ENCODE measurements around the gene MTR.
"Not testable (repeated sequence)": the region's sequence is repeated elsewhere in the genome, so short reads cannot be mapped to it uniquely, and the experiment has no call there.

The MTR gene

GRCh38 chr1:236896716-236897115 is 101.6 kb downstream of the MTR start:
- no peak for DNase-seq
- Histone ChIP-seq H3K4me1 (no peaks in the 10 kb centered on the region), H3K36me3 (peaks cover 88 to 100% (median 97%) of the 10 kb centered on the region in 3 donors), H3K27me3 (no peaks in the 10 kb centered on the region), H3K4me3 (no peak overlapping the region), H3K9me3 (peaks cover 0 to 5% (median 0%) of the 10 kb centered on the region in 3 donors), H3K27ac (no peak overlapping the region)
- intact Hi-C loops (cut with DNase I; ENCODE audit: low total_unique reads): no loop called here
- no peak for TF ChIP-seq CTCF (IDR thresholded peaks at IDR 0.05)

- intact Hi-C loops (cut with DNase I; ENCODE audit: low total_unique reads): no loop called here
- no peaks in the 10 kb centered on the region for H3K27me3 ChIP-seq
- no peak overlapping the region for H3K27ac ChIP-seq
- H3K9me3 ChIP-seq: peaks cover 0 to 5% (median 0%) of the 10 kb centered on the region in 3 donors
- peaks cover 15 to 22% (median 20%) of the 10 kb centered on the region in 3 donors for H3K36me3 ChIP-seq
- no peak for DNase-seq
- H3K4me3 ChIP-seq: no peak overlapping the region
- no peaks in the 10 kb centered on the region for H3K4me1 ChIP-seq
- no peak for TF ChIP-seq CTCF (IDR thresholded peaks at IDR 0.05)
These were observed 110.0 kb downstream of the MTR start for GRCh38 chr1:236904892-236905741.

GRCh38 chr1:236907205-236907604 is 112.1 kb downstream of the MTR start:
- Histone ChIP-seq H3K9me3 (no peaks in the 10 kb centered on the region), H3K4me3 (no peak overlapping the region), H3K27ac (no peak overlapping the region), H3K4me1 (no peaks in the 10 kb centered on the region), H3K27me3 (no peaks in the 10 kb centered on the region), H3K36me3 (peaks cover 0 to under 1% (median 0%) of the 10 kb centered on the region in 3 donors)
- no peak for TF ChIP-seq CTCF (IDR thresholded peaks at IDR 0.05)
- DNase-seq: no peak
- intact Hi-C loops (cut with DNase I; ENCODE audit: low total_unique reads): no loop called here

- Histone ChIP-seq H3K4me3 (no peak overlapping the region), H3K4me1 (no peaks in the 10 kb centered on the region), H3K9me3 (no peaks in the 10 kb centered on the region), H3K36me3 (no peaks in the 10 kb centered on the region), H3K27me3 (no peaks in the 10 kb centered on the region), H3K27ac (no peak overlapping the region)
- TF ChIP-seq CTCF (IDR thresholded peaks at IDR 0.05): no peak
- intact Hi-C loops (cut with DNase I; ENCODE audit: low total_unique reads): no loop called here
- no peak for DNase-seq
These were observed 113.6 kb downstream of the MTR start for GRCh38 chr1:236908669-236909068.

GRCh38 chr1:236911047-236911446 is 116.0 kb downstream of the MTR start:
- H3K4me1 ChIP-seq; intact Hi-C loops (cut with DNase I; ENCODE audit: low total_unique reads): not testable (repeated sequence)

GRCh38 chr1:236913371-236914037 is 118.4 kb downstream of the MTR start:
- DNase-seq: no peak
- no peak overlapping the region for H3K27ac ChIP-seq
- H3K27me3 ChIP-seq: no peaks in the 10 kb centered on the region
- no peak for TF ChIP-seq CTCF (IDR thresholded peaks at IDR 0.05)
- H3K36me3 ChIP-seq: no peaks in the 10 kb centered on the region
- H3K4me3 ChIP-seq: no peak overlapping the region
- intact Hi-C loops (cut with DNase I; ENCODE audit: low total_unique reads): no loop called here
- no peaks in the 10 kb centered on the region for H3K4me1 ChIP-seq
- peaks cover 0 to 17% (median 0%) of the 10 kb centered on the region in 3 donors for H3K9me3 ChIP-seq

More at GRCh38 chr1:236911047-236911446, 116.0 kb downstream of the MTR start:
- not testable (repeated sequence) for H3K9me3 ChIP-seq, H3K27ac ChIP-seq, H3K27me3 ChIP-seq, DNase-seq, H3K4me3 ChIP-seq, H3K36me3 ChIP-seq
